Measurements from ENCODE around the gene ZCCHC24.

- TF ChIP-seq CTCF (IDR thresholded peaks at IDR 0.05) (no peak), POLR2A (IDR thresholded peaks at IDR 0.05) (no peak)
These were observed 14.0 kb downstream of the ZCCHC24 start for GRCh38 chr10:79431428-79431827.

All from Peyer's patch (tissue), 4 donors.